GM10847 (cell line): ENCODE data around the gene KLC4.

Experiments
- POLR2A ChIP-seq: IDR thresholded peaks from 2 replicates; pipeline ENCODE4 v1.6.1; 2011; ENCODE audit not compliant: insufficient read length; ENCODE audit errors: extremely low read depth

Gene KLC4

GRCh38 chr6:43123461-43124314, 64.3 kb downstream of the KLC4 start:
- no peak for TF ChIP-seq POLR2A

GRCh38 chr6:43124481-43124880, 65.0 kb downstream of the KLC4 start:
- TF ChIP-seq POLR2A, result no peak
